GM19240 (cell line): Measurements from ENCODE around the gene HGD.
"Not testable (repeated sequence)": the region's sequence is repeated elsewhere in the genome, so short reads cannot be mapped to it uniquely, and the experiment has no call there.

ENCODE experiments used
- DNase-seq: peaks from one replicate; pipeline ENCODE4 v3.0.0; 2011; ENCODE audit warnings: low spot score; ENCODE audit not compliant: insufficient read length

The HGD gene

DNA sequence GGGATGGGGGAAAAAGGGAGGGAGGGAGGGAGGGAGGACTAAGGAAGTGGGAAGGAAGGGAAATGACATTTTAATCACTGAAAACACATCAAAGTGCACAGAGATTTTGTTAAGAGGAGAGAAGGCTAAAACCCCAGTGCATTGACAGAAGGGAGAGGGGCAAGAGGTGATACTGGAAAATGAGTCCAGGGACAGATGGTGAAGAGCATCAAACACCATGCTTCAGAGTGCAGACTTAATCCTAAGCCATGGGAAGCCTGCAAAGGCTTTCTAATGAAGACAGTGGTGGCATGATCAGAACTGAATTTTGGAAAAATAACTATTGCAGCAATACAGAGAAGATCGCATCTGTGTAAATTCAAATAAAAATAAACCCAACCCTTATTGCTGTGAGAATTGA is 41.8 kb downstream of the HGD start:
- no peak for DNase-seq

DNA sequence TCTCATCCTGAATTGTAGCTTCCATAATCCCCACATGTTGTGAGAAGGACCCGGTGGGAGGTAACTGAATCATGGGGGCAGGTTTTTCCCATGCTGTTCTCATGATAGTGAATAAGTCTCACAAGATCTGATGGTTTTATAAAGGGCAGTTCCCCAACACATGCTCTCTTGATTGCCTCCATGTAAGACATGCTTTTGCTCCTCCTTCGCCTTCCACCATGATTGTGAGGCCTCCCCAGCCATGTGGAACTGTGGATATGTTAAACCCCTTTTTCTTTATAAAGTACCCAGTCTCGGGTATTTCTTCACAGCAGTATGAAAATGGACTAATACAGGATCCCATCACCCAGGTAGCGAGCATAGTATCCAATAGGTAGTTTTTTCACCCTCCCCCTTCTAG is 43.2 kb downstream of the HGD start:
- not testable (repeated sequence) for DNase-seq

DNA sequence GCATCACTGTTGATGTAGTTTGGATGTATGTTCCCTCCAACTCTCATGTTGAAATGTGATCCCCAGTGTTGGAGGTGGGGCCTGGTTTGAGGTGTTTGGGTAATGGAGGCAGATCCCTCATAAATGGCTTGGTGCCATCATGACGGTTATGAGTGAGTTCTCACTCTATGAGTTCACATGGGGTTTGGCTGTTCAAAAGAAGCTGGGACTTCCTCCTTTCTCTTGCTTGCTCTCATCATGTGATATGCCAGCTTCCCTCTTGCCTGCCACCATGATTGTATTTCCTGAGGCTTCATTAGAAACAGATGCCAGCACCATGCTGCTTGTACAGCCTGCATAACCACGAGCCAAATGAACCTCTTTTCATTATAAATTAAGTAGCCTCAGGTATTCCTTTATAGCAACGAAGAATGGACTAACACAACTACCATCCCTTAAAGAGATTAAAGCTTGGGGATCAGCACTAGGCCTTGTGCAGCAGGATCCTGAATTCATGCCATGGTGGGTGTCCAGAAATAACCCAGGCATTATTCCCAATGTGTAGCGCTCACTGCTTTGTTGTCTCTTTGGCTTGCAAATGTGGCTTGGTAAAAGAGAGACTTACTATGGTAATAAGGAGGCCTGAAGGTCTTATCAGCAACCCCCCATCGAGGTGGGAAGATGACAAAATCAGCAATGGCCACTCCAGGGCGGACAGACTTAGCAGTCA is 44.0 kb downstream of the HGD start:
- no peak for DNase-seq

DNA sequence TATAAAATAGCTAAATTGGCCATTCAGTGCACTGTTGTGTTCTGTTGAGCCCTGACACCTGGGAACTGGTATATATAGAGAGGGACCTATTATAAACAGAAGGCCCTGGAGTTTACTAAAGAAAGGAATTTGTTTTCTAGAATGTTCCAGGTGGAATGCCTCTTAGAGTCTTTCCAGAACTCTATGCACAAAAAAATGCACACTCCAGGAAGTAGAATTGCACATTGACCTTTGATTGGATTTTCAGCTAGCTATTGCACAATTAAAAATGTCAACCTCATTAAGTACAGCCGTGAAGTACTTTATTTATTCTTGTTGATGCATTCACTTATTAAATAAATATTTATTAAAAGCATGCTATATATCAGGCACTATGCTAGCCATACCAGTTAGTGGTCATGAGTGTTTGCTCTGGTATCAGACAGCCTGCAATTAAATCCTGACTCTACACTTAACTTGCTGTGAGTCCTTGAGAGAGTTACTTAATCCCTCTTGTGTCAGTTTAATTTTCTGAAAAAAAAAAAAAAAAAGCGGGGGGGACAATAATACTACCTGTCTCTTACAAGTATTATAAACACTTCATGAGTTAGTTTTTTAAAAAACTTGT is 45.1 kb downstream of the HGD start:
- no peak for DNase-seq

DNA sequence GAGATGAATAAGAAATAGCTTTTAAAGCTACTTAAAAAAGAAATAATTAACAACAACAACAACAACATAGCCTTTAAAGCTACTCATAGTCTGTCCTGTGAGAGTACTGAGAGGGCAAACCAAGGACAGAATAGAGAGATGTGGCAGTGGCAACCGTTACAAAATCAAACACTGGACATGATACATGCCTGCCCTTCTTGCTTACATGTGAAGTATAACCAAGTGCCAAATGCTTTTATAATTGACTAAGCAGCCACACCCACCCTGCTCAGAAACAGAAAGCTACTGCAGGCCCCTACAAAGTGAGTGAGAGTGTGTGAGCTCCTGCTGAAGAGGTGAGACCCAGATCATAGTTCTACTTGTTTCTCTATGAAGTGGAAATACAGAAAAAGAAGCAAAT is 47.5 kb downstream of the HGD start:
- DNase-seq, result no peak

DNA sequence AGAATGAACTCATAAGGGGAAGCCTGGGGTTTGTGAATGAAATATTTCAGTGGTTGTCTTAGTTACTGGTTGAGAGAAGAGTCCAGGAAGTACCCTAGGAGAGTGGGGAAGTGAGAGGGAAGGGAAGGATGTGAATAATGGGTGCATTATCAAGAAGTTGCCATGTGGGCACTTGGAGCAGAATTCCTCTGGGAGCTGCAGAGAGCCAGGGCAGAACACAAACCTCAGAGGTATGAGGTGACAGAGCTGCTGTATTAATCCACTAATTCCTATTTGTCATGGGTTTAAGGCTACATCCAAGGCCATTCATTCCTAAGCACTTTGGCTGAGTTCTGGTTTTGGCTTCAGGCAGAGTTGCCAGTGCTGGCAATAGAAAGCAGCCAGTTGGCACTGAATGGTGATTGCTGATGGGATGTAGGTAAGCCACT is 56.9 kb downstream of the HGD start:
- no peak for DNase-seq

DNA sequence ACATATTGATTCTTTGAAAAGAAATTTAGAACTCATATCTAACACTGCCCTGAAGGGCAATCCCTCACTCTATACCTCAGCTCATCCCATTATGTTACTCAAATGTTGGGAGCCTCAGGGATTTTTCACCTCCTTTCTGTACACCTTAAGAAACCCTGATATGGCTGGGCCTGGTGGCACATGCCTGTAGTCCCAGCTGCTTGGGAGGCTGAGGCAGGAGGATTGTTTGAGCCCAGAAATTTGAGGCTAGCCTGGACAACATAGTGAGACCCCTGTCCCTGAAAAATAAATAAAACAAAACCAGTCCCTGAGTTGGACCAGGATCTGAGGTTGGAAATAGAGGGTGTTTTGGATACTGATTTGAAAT is 58.3 kb downstream of the HGD start:
- DNase-seq, result no peak

DNA sequence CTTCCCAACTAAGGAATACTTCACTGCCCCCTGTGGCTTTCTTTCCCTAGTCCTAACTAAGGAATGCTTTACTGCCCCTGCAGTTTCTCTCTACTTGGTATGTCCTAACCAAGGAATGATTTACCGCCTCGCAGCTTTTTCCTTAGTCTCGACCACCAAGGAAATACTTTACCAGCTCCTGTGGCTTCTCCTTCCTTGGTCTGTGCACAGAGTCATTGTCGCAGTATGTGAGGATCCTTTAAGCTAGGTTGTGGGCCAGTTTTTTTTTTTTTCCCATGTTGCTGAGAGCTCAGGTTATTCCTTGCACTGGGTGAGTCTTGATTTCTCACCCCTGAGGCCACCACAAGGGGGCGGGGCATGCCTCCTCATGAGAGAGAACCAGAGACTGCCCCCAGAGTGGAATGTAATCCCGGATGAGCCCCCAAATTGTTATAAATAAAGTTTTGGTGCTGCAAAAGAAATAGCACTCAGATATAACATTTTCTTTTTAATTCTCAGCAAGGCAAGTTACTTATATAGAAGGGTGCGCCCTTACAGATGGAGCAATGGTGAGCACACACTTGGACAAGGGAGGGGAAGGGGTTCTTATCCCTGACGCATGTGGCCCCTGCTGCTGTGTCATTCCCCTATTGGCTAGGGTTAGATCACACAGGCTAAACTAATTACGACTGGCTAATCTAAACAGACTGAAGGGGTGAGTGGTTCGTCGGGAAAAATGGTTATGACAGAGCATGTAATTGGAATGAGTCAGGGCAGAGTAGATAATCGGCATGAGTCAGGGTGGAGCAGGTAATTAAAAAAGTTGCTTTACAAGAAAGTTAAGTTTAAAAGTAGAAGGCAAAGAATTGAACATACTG is 58.9 kb downstream of the HGD start:
- no peak for DNase-seq

DNA sequence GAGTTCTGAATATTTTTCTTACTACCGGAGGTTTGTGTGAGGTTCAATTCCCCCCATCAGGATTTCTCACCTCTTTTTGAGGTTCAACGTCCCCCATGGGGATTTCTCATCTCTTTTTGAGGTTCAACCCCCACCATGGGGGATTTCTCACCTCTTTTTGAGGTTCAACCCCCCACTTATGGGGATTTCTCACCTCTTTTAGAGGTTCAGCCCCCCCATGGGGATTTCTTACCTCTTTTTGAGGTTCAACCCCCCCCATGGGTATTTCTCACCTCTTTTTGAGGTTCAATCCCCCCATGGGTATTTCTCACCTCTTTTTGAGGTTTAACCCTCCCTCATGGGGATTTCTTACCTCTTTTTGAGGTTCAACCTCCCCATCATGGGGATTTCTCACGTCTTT is 59.6 kb downstream of the HGD start:
- DNase-seq, result no peak

DNA sequence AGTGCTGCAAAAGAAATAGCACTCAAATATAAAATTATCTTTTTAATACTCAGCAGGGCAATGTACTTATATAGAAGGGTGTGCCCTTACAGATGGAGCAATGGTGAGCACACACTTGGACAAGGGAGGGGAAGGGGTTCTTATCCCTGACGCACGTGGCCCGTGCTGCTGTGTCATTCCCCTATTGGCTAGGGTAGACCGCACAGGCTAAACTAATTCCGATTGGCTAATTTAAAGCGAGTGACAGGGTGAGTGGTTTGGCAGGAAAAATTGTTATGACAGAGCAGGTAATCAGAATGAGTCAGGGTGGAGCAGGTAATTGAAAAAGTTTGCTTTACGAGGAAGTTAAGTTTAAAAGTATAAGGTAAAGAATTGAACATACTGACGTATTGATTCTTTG is 65.3 kb downstream of the HGD start:
- not testable (repeated sequence) for DNase-seq

DNA sequence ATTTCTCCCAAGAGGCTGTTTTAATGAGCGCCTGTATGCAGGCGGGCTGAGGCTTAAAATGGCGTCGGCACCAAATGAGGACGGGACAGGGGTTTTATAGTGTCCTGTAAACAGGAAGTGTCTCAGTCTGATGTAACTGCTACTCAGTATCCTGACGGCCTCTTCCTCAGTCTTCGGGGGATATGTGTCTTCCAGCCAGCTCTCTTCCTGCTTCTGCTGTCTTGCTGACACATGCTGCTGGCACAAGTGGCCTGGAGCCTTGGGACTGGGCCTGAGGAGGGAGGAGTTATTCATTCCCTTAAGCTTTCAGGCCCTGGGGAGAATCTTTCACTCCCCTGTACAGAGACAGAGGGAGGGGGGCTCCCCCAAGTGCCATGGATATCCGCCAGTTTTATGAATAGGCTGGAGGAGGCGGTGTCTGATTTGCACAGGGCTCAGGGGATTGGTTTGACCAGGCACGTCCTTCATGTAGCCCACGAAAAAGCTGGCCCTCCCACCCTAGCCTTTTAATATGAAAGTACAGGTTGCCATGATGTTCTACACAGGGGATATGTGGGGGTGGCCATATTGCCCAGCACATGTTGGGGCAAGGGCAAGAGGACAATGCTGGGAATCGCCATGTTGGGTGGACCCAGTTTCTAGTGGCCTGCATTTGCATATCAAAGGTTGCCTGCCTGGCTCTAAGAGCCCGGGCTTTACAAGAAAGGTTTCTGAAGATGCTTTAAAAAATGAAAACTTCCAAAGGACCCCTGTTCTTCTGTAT is 66.0 kb downstream of the HGD start:
- no peak for DNase-seq

DNA sequence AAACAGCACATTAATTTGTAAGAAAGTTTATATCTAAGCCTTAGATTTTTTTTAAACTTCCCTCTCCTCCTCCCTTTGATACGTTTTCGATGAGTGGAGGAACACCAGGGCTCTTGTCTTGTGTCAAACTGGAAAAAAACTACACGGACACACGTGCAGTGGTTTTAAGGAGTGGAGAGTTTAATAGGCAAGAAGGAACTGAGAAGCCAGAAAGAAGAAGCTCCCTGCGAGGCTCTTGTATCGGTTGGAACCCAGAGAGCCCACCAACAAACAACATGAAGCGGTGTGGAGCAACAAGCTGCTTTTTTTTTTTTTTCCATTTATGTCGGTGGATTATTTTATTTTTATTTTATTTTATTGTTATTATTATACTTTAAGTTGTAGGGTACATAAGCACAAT is 67.3 kb downstream of the HGD start:
- no peak for DNase-seq

DNA sequence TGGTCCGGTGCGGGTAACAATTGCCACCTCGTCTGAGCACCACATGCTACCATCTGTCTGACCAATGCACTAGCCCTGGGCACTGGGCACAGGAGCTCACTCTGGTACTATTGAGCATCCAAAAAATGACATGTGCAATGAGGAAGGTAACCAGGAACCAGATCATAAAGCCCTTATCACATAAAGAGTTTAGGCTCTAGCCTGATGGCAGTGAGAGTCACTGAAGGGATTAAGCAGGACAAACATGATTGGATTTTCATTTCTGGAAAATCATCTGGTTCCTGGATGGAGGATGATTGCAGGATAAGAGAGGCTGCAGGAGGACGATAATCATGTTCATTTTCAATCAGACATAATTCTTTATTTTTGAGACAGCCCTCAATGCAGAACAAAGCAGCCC is 73.5 kb downstream of the HGD start:
- no peak for DNase-seq

DNA sequence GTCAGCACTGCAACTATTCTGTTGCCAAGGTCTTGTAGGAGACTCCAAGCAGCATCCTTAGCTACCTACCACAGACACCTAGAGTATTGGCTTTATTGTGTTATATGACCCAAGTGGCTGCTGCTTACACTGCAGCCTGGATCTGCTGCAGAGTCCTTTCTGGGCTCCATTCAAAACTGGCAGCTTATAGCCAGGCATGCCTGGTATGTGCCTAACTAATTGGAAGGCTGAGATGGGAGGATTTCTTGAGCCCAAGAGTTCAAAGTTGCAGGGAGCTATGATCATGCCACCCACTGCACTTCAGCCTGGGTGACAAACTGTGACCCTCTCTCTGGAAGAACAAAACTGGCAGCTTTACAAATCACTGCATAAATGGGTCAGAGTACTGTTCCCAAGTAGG is 77.3 kb downstream of the HGD start:
- no peak for DNase-seq

DNA sequence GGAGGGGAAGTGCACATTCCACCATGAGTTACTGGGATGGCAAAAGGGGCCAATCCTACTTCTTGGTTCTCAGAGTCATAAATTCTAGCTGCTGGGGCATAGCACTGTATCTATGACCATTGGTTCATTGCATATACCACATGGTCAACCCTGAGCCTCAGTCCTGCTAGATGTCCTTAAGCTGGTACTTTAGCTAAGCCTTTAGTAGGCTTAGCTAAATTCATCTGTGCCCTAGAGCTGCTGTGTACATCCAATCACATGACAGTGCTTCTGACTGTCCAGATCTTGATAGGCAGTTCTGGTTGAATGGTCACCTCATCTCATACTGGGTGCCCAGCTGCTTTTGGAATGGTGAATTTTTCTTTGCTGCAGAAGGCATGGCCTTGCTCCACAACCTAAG is 77.7 kb downstream of the HGD start:
- DNase-seq, result no peak

DNA sequence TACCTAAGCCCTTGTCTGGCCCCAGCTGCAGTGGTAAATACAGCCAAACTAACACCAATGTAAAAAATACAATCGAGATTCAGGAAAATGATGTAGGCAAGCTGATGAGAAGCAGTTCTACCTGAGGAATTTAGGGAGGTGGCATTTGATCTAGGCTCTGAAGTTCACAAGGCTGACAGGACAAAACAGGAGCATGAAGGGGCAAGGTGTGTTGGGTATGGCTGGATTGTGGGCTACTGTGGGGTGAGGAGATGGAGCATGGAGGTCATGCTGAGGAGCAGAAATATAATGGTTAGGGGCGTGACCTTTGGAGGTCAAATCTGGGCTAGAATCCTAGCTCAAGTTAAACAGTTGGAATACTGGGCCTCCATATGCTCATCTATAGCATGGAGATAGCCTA is 79.4 kb downstream of the HGD start:
- no peak for DNase-seq

DNA sequence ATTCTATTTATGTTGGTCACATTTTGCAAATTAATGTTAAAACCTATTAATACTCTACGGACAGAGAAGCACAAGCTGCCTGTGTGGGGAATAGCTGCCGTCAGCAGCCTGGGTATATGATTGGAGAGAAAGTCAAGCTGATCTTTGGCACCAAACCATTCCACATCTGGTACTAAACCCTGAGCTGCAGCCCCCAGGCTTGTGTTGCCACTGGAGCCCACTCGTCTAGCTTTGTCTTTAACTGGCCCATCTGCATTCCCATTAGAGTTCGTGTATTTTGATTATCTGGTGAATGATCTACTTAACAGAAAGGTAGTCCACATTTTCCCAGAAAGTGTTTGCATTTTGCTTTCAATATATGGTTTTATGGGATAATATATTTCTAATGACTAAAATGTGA is 80.5 kb downstream of the HGD start:
- no peak for DNase-seq

DNA sequence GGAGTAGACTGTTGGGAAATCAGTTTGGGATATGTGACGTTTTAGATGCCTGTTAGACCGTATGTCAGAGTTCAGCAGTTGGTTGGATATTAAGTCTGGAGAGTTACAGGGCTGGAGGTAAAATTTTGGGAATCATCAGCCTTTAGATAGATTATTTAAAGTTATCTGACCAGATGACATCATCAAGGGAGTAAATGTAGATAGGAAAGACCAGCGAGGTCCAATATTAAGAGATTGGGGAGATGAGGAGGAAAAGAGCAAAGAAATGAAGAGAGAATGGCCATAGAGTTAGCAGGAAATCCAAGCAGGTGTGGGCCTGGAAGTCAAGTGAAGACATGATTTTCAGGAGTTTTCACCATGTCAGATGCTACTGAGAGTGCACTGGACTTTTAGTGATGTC is 82.8 kb downstream of the HGD start:
- no peak for DNase-seq

DNA sequence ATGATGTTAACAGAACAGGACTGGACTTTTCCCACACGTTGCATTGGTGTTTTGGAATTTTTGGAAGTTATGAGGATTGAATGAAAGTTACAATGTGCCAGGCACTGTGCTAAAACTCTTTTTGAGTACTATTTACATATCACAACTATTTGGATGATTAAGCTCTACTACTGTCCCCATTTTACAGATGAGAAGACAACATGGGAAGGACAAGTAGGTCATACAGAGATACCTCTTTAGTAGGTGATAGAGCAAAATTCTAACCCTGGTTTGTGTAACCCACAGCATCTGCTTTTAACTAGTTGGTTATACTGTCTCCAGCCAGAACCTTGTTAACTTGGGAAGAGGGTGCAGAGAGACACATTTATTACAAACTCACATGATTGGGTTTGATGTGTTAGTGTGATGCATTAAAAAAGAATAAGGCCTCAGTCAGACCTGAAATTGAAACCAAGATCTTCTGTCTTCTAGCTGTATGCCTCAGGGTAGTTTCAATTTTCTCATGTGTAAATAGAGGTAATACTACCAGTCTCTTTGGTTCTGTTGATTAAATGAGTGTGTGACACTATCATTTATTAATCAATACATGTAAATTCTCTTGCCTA is 84.5 kb downstream of the HGD start:
- DNase-seq, result no peak

DNA sequence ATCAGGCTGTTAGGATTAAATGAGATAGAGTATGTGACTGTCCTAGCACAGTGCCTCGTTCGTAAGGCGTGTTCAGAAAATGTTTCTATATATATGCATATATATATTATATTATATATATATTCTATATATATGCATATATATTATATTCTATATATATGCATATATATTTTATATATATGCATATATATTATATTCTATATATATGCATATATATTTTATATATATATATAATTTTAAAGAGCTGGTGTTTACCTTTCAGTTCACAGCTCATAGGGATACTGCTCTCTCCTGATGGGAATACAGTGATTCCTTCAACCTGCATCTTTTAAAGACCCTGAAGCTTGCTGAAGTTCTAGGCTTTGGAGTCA is 85.2 kb downstream of the HGD start:
- DNase-seq, result no peak

DNA sequence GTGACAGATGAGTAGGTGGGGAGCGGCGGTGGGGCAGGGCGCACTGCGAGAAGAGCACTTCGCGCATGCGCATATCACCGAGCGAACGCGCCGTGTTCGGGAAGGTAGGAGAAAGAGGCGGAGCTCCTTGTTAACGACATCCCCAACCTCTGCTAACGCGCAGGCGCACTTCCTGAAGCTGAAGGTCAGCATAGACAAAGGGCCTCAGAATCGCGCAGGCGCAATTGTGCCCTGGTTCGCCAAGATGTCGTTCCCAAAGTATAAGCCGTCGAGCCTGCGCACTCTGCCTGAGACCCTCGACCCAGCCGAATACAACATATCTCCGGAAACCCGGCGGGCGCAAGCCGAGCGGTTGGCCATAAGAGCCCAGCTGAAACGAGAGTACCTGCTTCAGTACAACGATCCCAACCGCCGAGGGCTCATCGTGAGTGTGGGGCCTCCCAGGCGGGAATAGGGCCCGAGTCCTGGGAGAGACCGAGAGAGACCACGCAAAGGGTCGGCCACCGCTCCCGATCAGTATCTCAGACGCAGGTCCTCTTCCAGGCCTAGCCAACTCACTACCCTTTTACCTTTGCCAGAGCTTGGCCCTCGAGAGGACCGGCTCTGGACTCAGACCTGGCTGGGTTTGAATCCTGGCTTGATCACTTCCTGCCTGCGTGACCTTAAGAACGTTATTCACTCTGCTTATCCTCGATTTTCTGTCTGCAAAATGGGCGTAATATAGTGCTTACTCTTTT is 85.8 kb downstream of the HGD start, which contains the start of gene NDUFB4:
TSS of gene NDUFB4 (plus strand) at position 221 of the 737 bp plus-strand sequence. CDS start at position 245, 24 bp downstream.
- DNase-seq, result peak; percentile 82
